Epithelial cell of esophagus (primary cell): ENCODE data around the gene ALKBH2.
A peak's percentile ranks its signal among the peaks of the same experiment; 100 is the strongest.

Source experiments
- DNase-seq: peaks from one replicate; pipeline ENCODE4 v3.0.0; 2010; ENCODE audit warnings: low read depth
- H3K4me3 ChIP-seq: 2 replicates; pipeline ENCODE4 v1.5.1; 2011; ENCODE audit warnings: mild to moderate bottlenecking, low read length, control low read depth
- TF ChIP-seq, protein P1 (sequence below): IDR thresholded peaks from 2 replicates; pipeline ENCODE4 v1.5.1; 2011; ENCODE audit warnings: low read depth, mild to moderate bottlenecking, low read length, control low read depth, inconsistent platforms; ENCODE audit not compliant: insufficient read depth; ENCODE audit errors: missing control alignments

ALKBH2 gene

DNA sequence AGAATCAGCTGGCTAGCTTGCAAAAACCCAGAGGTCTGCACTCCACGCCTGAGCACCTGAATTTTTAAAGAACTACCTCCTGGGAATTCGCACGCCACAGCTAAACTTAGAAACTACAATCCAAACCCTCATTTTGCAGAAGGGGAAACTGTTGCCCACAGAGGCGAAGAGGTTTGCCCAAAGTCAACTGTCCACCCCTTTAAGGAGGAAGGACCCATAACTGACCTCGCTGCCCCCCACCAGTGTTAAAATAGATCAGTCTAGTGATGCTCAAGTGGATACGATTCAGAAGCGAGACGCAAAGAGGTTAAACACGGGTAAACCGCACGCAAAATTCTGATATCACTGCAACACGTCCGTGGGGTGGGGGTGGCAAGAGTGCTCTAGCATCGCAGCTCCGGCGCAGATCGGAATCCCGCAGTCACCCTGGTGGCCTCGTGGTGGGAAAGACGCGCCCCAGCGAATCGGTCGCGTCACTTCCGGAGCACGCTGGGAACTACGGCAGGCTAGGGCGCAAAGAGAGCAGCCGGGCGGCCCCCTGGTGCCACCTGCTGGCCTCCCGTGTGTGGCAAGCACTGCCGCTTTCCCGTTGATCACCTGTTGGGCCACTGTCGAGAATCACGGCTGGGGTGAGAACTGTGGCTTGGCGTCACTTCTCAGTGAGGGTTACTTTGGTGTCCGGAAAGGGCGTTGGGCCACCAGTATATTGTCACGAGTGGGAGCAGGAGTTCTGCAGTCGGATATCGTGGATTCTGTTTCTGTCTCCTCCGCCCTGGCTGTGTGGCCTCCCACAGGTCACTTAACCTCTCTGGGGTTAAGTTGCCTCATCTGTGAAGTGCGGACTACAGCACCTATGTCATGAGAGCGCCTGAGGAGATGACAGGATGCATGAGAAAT, at the start of gene ALKBH2:
Gene ALKBH2, minus strand, starts transcription at position 451 of the 897 bp plus-strand sequence. CDS start 686 bp downstream, outside the sequence.
- DNase-seq = peak; percentile 93
- H3K4me3 ChIP-seq = peak within 1 kb of the TSS; percentile 83
- TF ChIP-seq, protein P1, sequence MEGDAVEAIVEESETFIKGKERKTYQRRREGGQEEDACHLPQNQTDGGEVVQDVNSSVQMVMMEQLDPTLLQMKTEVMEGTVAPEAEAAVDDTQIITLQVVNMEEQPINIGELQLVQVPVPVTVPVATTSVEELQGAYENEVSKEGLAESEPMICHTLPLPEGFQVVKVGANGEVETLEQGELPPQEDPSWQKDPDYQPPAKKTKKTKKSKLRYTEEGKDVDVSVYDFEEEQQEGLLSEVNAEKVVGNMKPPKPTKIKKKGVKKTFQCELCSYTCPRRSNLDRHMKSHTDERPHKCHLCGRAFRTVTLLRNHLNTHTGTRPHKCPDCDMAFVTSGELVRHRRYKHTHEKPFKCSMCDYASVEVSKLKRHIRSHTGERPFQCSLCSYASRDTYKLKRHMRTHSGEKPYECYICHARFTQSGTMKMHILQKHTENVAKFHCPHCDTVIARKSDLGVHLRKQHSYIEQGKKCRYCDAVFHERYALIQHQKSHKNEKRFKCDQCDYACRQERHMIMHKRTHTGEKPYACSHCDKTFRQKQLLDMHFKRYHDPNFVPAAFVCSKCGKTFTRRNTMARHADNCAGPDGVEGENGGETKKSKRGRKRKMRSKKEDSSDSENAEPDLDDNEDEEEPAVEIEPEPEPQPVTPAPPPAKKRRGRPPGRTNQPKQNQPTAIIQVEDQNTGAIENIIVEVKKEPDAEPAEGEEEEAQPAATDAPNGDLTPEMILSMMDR = peak; percentile 97

GRCh38 chr12:109140560-109140959, 47.3 kb upstream of the ALKBH2 start:
- H3K4me3 ChIP-seq = no peak overlapping the region
- TF ChIP-seq, protein P1 = no peak
- no peak for DNase-seq

- no peak overlapping the region for H3K4me3 ChIP-seq
- TF ChIP-seq, protein P1 = no peak
- no peak for DNase-seq
Measured at GRCh38 chr12:109139791-109140190, 46.5 kb upstream of the ALKBH2 start.

- TF ChIP-seq, protein P1 = no peak
- DNase-seq = no peak
- H3K4me3 ChIP-seq = no peak overlapping the region
Measured at GRCh38 chr12:109139360-109139759, 46.1 kb upstream of the ALKBH2 start.

DNA sequence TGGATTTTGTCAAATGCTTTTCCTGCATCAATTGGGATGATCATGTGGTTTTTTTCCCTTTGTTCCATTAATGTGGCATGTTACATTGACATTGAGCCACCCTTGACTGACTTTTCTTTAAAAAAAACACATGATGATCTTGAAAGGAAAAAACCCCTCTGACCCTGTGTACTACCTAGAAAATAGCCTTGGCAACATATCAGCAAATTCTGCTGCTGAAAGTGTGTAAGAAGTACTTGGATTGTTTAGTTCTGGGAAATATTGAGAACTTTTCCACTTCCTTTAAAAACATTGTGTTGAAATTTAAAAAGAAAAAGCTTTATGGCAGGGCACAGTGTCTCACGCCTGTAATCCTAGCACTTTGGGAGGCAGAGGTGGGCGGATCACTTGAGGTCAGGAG, 43.8 kb upstream of the ALKBH2 start:
- no peak overlapping the region for H3K4me3 ChIP-seq
- TF ChIP-seq, protein P1 = no peak
- DNase-seq = no peak

DNA sequence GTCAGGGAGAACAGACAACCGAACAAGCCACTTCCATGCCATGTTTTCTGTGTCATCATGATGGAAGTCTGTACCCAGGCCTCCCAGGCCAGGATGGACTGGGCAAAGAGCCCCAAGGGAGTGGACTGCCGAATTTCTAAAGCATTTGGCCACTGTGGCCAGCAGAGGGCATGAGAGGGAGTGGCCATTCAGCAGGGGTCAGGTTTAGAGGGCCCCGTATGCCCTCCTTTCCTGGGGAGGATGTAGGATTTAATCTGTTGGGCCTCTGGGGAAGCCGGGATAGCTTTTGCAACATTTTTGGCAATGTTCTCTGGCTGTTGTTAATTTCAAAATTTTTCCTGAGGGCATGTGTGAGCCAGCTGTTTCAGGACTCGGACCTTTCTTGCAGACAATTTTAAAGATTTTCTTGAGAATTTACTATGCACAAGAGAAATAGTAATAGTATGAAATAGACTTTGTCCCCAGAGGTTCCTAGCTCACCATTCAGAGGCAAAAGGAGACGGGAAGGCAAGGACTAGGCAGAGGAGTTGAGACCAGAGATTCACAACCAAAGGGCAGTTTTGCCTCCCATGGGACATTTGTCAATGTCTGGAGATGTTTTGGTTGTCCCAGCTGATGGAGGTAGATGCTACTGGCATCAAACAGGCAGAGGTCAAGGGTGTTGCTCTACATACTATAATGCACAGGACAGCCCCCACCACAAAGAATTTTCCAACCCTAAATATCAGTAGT, 41.1 kb upstream of the ALKBH2 start:
- H3K4me3 ChIP-seq = no peak overlapping the region
- peak; percentile 3 for DNase-seq
- TF ChIP-seq, protein P1 = peak; percentile 50
